ENCODE data around the gene SLC24A3. TPM values are rescaled to one million over a fixed set of nuclear protein-coding genes. Genes with fewer than 3 reads are reported as not detected.

The SLC24A3 gene
- total RNA-seq, 1 donor from 2014 or later = 12.0 TPM

GRCh38 chr20:19382386-19383340 is 170.2 kb downstream of the SLC24A3 start:
- peak; percentile 92 for DNase-seq (ENCODE audit: low spot score)

- DNase-seq (ENCODE audit: low spot score) = no peak
Measured at GRCh38 chr20:19384940-19385339, 172.5 kb downstream of the SLC24A3 start.

- no peak for DNase-seq (ENCODE audit: low spot score)
Measured at GRCh38 chr20:19387251-19387650, 174.8 kb downstream of the SLC24A3 start.

DNA sequence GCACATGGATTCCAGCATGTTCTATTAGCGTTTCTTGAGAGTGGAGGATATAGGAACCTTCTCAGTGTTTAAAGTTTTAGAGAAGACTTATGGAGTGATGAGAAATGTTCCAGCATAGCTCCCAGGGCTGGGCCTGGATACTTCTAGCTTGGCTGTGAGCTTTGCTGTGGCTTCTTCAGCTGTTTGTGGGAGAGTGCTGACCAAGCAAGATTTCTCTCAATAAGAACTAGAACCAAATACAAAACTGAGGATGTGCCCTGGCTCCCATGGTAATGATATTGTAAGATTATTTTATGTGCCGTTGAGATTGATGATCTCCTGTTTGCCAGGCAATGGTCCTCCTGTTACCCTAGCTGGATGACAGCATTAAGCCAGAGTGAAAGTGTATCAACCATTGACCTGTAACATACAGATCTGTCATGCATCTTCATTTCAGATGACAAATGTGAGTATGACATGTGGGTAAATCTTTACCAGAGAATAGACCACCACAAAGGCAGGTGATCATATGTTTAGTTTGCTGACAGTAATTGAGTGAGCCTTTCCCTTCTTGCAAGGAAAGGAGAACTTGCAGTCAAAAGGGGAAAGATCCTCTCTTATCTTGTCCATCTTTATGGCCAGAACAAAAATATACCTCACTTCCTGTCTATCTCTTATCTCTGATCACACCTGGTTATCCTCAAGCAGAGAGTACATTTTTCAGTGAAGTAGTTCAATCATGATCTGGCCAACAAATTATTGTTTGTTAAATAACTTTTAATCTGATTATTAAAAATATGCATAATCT is 180.1 kb downstream of the SLC24A3 start:
- no peak for DNase-seq (ENCODE audit: low spot score)

DNA sequence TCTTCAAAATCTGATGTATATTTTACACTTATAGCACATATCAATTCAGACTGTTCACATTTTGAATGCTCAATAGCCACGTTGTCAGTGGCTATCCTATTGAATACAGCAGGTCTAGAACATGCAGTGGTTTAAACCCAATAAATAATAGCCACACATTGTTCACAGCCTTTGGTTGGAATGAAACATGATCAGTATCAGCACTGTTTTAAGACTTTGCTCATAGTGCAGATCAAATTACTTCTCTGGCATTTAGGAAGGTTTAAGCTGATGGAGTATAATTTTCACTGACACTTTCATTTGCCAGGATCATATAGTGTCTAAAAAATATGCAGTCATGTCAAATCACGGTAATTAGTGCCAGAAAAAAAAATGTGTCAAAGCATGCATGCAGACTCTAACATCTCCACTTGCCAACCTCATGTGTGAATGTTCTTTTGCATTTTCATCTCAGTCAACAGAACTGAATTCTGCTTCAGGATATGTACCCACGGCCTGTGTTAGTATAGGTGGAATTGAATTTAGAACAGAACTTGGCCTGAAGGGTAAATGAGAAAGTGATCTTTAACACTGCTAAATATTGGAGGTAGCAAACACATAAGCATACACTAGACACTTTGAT is 184.1 kb downstream of the SLC24A3 start:
- DNase-seq (ENCODE audit: low spot score) = peak; percentile 12

GRCh38 chr20:19397226-19397625 is 184.8 kb downstream of the SLC24A3 start:
- DNase-seq (ENCODE audit: low spot score) = no peak

DNA sequence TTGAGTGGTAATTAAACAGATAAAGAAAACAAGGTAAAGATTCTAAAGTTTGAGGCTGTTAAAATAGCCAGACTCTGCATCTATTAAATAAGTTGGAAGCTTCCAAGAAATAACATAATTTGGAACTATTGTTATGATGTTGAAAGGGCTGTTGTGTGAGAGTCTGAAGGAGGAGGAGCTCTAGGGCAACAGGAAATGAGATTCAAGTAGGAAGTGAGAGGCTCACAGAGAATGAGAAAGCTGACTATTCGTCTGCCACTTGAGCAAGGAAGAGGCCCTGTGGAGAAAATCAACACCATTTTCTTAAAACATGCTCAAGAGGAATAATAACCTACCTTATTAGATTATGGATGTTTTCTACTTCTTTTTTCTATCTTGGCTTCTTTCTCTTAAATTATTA is 185.2 kb downstream of the SLC24A3 start:
- no peak for DNase-seq (ENCODE audit: low spot score)

DNA sequence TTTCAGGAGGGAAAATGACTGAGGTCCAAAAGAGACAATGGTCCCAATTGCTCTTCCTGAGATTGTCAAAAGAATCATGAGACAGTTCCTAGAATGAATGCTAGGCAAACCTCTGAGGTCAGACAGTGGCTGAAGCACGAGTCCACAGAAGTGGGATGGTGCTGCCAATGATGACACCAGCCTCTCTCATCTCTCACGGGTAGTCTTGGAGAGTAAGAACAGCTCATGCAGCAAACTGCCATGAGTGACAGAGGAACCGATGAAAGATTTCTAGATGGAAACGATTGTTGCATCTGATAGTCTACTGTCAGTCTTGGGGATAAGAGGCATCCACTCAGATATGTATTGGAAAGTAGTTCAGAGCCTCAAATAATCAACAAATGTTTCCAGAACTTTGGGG is 188.7 kb downstream of the SLC24A3 start:
- no peak for DNase-seq (ENCODE audit: low spot score)

DNA sequence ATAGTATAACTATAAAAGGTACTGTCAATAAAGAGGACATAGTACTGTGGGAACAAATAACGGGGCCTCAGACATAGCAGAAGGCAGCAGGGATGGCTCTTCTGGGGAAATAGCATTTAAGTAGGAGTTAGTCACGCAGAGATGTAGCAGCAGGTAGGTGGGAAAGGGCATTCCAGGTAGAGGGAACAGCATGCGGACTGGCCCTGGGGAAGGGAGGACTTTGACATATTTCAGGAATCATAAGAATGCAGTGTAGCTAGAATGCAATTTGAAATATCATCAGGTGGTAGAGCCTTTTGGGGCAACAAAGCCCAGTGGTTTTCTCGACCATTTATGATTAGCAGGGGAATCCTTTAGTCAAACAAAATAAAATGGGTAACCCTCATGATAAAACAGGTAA is 191.1 kb downstream of the SLC24A3 start:
- DNase-seq (ENCODE audit: low spot score) = no peak

DNA sequence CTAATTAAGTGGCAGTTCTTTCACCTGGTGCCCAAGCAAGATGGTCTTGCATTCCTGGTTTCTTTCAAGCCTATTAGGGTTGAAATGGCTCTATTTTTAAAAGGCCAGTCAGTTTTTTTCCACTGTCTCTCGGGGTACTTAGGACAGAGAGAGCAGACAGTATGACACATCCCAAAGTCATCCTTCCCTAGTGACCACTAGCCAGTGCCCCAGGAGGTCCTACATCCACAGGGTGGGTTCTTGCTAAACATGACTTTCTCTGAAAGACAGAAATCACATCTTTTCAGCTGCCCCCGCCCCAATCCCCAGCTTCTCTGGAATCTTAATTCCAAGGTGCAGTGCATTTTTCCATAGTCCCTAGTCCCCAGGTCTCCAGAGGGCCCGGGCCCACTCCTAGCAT is 192.4 kb downstream of the SLC24A3 start:
- DNase-seq (ENCODE audit: low spot score) = no peak

DNA sequence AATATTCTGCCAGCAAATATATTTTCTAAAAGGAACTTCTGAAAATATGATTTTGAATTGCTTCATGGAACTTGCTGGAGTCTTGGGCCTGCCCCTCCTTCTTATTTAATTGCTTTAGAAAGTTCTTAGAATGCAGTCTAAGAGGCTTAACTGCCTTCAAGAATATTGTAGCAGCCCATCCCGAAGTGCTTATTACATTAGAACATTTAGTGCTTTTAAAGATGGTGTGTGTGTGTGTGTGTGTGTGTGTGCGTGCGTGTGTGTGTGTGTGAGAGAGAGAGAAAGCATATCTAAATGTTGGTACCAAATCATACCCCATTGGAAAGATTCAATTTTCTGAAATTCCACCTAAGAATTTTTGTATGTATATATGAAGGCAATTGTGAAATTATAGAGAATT is 193.5 kb downstream of the SLC24A3 start:
- DNase-seq (ENCODE audit: low spot score) = no peak

DNA sequence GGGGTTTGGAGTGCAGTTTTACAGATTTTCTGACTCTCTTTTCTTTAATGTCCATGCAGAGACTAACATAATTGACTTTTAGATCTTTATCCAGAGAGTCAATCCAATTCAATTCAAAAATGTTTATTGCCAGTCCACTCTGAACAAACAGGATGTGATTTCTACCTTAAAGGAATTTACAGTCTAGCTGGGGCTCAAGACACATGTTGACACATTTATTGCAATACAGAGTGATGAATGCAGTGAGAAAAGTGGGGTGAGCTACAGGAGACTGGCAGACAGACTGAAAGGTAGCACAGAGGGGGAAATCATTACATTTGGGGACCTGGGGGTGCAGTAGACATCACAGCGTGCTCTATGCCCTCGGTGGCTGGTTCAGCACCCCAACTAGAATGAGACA is 193.9 kb downstream of the SLC24A3 start:
- no peak for DNase-seq (ENCODE audit: low spot score)

GRCh38 chr20:19407196-19407595 is 194.8 kb downstream of the SLC24A3 start:
- no peak for DNase-seq (ENCODE audit: low spot score)

- DNase-seq (ENCODE audit: low spot score) = peak; percentile 69
Measured at GRCh38 chr20:19407736-19408135, 195.3 kb downstream of the SLC24A3 start.

DNA sequence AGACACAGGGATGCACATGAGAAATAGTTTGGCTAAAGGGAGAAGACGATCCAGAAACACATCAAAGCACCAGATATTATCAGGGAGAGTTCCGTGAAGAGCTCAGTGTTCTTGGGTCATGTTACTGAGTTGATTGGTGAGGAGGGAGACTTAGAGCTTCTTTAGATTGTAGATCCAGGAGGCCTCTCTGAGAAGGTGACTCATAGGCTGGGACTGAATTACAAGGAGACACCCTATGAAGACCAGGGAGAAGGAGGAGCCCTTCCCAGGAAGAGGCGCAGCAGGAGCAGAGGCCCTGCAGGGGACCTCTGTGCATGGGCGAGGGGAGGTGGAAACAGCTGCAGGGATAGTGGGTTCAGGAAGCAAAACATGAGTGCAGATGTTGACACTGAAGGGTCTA is 196.5 kb downstream of the SLC24A3 start:
- DNase-seq (ENCODE audit: low spot score) = no peak

DNA sequence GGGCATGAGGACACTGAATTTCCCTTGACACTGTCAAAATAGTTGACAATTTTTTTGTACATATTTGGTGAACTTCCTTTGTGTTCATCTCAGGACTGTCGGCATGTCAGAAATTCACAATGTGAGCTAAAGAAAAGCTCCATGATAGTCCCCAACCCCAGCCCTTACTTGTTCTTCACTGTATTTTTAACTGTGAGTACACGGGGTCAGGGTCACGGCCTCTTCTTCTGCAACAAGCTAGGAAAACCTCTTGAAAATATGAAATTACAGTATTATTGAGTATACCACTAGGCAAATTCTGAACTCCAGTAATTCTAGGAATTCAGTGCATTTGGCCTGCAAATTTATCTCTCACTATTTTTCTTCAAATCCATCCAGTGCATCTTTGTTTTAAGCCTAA is 199.4 kb downstream of the SLC24A3 start:
- DNase-seq (ENCODE audit: low spot score) = no peak

GRCh38 chr20:19412254-19412653 is 199.8 kb downstream of the SLC24A3 start:
- no peak for DNase-seq (ENCODE audit: low spot score)

- no peak for DNase-seq (ENCODE audit: low spot score)
Measured at GRCh38 chr20:19414600-19414999, 202.2 kb downstream of the SLC24A3 start.

DNA sequence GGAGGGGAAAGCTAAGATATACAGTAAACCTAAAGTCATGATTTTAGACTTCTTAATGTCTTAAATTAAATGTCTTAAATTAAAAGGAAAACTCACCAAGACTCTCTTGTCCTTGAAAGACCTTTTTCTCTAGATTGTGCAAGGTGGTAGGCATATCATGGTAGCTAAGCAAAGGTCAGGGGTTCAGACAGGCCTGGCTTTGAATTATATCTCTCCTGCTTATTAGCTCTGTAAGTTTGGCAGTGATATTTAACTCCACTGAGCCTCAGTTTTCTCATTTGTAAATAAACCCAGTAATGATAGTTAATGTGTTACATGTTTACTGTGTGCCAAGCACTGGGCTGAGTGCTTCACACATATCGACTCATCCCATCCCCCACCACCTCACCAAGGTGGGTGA is 203.3 kb downstream of the SLC24A3 start:
- no peak for DNase-seq (ENCODE audit: low spot score)

DNA sequence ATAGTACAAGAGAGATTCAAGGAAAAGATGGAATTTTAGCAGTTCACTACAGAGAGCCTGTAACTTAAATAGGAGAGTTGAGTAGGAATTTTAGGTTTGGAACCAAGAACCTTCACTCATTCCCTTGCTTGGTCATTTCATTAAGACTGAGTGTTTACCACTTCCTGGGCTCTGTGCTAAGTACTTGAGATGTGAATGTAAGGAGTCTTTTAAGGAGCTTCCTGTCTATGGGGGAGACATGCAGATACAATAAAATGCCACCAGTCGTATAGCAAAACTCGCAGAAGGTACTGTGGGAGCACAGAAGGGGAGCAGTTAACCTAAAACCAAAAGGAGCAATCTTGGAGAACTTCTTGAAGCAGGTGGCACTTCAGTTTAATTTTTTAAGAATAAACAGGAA is 204.2 kb downstream of the SLC24A3 start:
- DNase-seq (ENCODE audit: low spot score) = no peak

DNA sequence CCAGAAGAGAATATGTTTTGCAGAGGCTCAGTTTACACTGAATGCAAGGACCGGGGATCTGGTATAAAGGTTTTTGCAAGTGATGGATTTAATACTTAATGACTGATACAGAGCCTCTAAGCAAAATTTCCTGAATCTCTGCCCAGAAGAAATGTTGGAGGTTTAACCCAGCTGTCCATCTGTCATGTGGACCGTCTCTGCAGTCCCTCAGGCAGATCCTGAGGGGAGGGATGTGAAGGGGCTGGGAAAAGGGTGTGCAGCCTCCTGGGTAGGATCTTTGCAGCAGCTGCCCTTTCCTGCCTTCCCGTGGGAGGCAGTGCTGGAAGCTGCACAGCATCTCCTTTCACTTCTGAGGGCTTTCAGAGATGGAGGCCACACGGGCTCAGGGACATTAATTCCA is 207.0 kb downstream of the SLC24A3 start:
- DNase-seq (ENCODE audit: low spot score) = peak; percentile 86

All from umbilical cord (tissue), 2 donors.